HepG2 (cell line): Measurements from ENCODE around the gene EEF1E1. TPM values are rescaled to one million over a fixed set of nuclear protein-coding genes. Genes with fewer than 3 reads are reported as not detected.

ENCODE experiments used
- ELF3 ChIP-seq: IDR thresholded peaks from 2 replicates; pipeline ENCODE4 v1.6.1; 2016; ENCODE audit warnings: missing genetic modification reagents, missing compliant biosample characterization
- FOXK2 ChIP-seq: fragments of 450-650 bp; IDR thresholded peaks from 2 replicates; pipeline ENCODE4 v1.6.1; 2016
- GPBP1L1 ChIP-seq: sonication (generic); formaldehyde crosslinking; IDR thresholded peaks from 2 replicates; pipeline ENCODE4 v1.5.0; 2020; ENCODE audit warnings: mild to moderate bottlenecking, missing genetic modification reagents
- HNRNPUL1 ChIP-seq: fragments of 200-400 bp; formaldehyde crosslinking; IDR thresholded peaks from 2 replicates; pipeline ENCODE4 v1.6.1; 2017; ENCODE audit warnings: low read depth, mild to moderate bottlenecking, low read length, moderate library complexity
- MBNL3 ChIP-seq: fragments of 250-450 bp; sonication (Bioruptor Pico); conservative IDR thresholded peaks from 2 replicates; pipeline ENCODE4 v1.8.0; 2022; ENCODE audit warnings: mild to moderate bottlenecking, inconsistent platforms
- MEIS1 ChIP-seq: sonication (generic); formaldehyde crosslinking; IDR thresholded peaks from 2 replicates; pipeline ENCODE4 v1.9.0; 2021; ENCODE audit warnings: mild to moderate bottlenecking, missing genetic modification reagents, moderate library complexity, borderline replicate concordance
- PLRG1 ChIP-seq: fragments of 450-650 bp; conservative IDR thresholded peaks from 2 replicates; pipeline ENCODE4 v1.6.1; 2016
- RELA ChIP-seq: sonication (generic); formaldehyde crosslinking; IDR thresholded peaks from 2 replicates; pipeline ENCODE4 v1.4.0; 2020; ENCODE audit warnings: missing genetic modification reagents
- RFX3 ChIP-seq: IDR thresholded peaks from 2 replicates; pipeline ENCODE4 v1.6.1; 2016; ENCODE audit warnings: missing biosample characterization, missing genetic modification reagents
- SP4 ChIP-seq: sonication (generic); formaldehyde crosslinking; IDR thresholded peaks from 2 replicates; pipeline ENCODE4 v1.8.1; 2023; ENCODE audit warnings: mild to moderate bottlenecking, missing genetic modification reagents
- SYNCRIP ChIP-seq: fragments of 200-400 bp; formaldehyde crosslinking; IDR thresholded peaks from 2 replicates; pipeline ENCODE4 v1.6.1; 2018; ENCODE audit warnings: mild to moderate bottlenecking, low read depth, low read length; ENCODE audit not compliant: insufficient read depth
- ZBTB46 ChIP-seq: sonication (generic); formaldehyde crosslinking; IDR thresholded peaks from 2 replicates; pipeline ENCODE4 v1.4.0; 2020; ENCODE audit warnings: mild to moderate bottlenecking, missing genetic modification reagents, borderline replicate concordance
- ZKSCAN1 ChIP-seq: fragments of 150-350 bp; IDR thresholded peaks from 2 replicates; pipeline ENCODE4 v1.6.1; 2014; ENCODE audit warnings: low read length
- ZNF121 ChIP-seq: sonication (generic); formaldehyde crosslinking; IDR thresholded peaks from 2 replicates; pipeline ENCODE4 v1.5.0; 2020; ENCODE audit warnings: mild to moderate bottlenecking, missing genetic modification reagents
- ZNF326 ChIP-seq: sonication (generic); formaldehyde crosslinking; IDR thresholded peaks from 2 replicates; pipeline ENCODE4 v1.4.0; 2020; ENCODE audit warnings: missing genetic modification reagents, borderline replicate concordance
- ZNF367 ChIP-seq: sonication (generic); formaldehyde crosslinking; IDR thresholded peaks from 2 replicates; pipeline ENCODE4 v1.4.0; 2020; ENCODE audit warnings: missing genetic modification reagents, borderline replicate concordance
- ZNF430 ChIP-seq: sonication (generic); formaldehyde crosslinking; IDR thresholded peaks from 2 replicates; pipeline ENCODE4 v1.9.0; 2021; ENCODE audit warnings: mild to moderate bottlenecking, missing genetic modification reagents
- ZNF451 ChIP-seq: sonication (generic); formaldehyde crosslinking; IDR thresholded peaks from 2 replicates; pipeline ENCODE4 v1.5.0; 2020; ENCODE audit warnings: mild to moderate bottlenecking, missing genetic modification reagents
- ZNF597 ChIP-seq: sonication (generic); formaldehyde crosslinking; IDR thresholded peaks from 2 replicates; pipeline ENCODE4 v1.5.0; 2020; ENCODE audit warnings: missing genetic modification reagents
- polyA plus RNA-seq, 8 experiments: library from polyadenylated mRNA; depleted of rRNA in 3 of 8; stranded (reverse) in 7 of 8; unstranded in 1 of 8; fragments of >200 nt; fragmentation: Illumina TruSeq in 4 of 8; extraction: Trizol in 4 of 8; gene quantifications; 2 replicates each; pipeline versions ENCODE4 v1.2.1 to v1.2.3, GENCODE V29; 2011 to 2016; ENCODE audit warnings: low read depth in 4 of 8, missing spikeins in 1 of 8, mixed read lengths in 1 of 8; ENCODE audit not compliant: insufficient read depth in 1 of 8
- total RNA-seq, 5 experiments: library from RNA; depleted of rRNA; stranded (reverse); fragments of >200 nt; fragmentation: Illumina TruSeq; extraction: Trizol; gene quantifications; 2 replicates each; pipeline ENCODE4 v1.2.3, GENCODE V29; 2016; ENCODE audit warnings: low read depth in 1 of 5
- TF ChIP-seq, protein P1 (sequence below): sonication (generic); formaldehyde crosslinking; IDR thresholded peaks from 2 replicates; pipeline ENCODE4 v1.4.0; 2020; ENCODE audit warnings: mild to moderate bottlenecking, missing genetic modification reagents

Gene EEF1E1
- total and polyA plus RNA-seq, 2 of the 13 experiments (the other 11 are each of a cell fraction or from before 2014, with no cell fraction given): 128 to 188 TPM

- TF ChIP-seq GPBP1L1 (CRISPR knock-in tag) (no peak), ELF3 (peak; percentile 96), SYNCRIP (no peak), PLRG1 (no peak), SP4 (CRISPR knock-in tag) (peak; percentile 83; the same call in 1 of the 2 replicates), MBNL3 (no peak), HNRNPUL1 (0 out of 2 replicates have a peak, but pooled peaks have one; percentile 61), FOXK2 (0 out of 2 replicates have a peak, but pooled peaks have one; percentile 22), ZNF326 (CRISPR knock-in tag) (no peak), ZNF121 (peak; percentile 64; the same call in 1 of the 2 replicates), RFX3 (no peak), RELA (peak; percentile 93; the same call in 1 of the 2 replicates), ZBTB46 (CRISPR knock-in tag) (no peak), ZNF451 (CRISPR knock-in tag) (peak; percentile 61), ZNF367 (CRISPR knock-in tag) (peak; percentile 48; the same call in 1 of the 2 replicates), MEIS1 (peak; percentile 31; the same call in 1 of the 2 replicates), ZNF430 (CRISPR knock-in tag) (peak; percentile 75), ZNF597 (CRISPR knock-in tag) (no peak), ZKSCAN1 (no peak)
- TF ChIP-seq, protein P1, sequence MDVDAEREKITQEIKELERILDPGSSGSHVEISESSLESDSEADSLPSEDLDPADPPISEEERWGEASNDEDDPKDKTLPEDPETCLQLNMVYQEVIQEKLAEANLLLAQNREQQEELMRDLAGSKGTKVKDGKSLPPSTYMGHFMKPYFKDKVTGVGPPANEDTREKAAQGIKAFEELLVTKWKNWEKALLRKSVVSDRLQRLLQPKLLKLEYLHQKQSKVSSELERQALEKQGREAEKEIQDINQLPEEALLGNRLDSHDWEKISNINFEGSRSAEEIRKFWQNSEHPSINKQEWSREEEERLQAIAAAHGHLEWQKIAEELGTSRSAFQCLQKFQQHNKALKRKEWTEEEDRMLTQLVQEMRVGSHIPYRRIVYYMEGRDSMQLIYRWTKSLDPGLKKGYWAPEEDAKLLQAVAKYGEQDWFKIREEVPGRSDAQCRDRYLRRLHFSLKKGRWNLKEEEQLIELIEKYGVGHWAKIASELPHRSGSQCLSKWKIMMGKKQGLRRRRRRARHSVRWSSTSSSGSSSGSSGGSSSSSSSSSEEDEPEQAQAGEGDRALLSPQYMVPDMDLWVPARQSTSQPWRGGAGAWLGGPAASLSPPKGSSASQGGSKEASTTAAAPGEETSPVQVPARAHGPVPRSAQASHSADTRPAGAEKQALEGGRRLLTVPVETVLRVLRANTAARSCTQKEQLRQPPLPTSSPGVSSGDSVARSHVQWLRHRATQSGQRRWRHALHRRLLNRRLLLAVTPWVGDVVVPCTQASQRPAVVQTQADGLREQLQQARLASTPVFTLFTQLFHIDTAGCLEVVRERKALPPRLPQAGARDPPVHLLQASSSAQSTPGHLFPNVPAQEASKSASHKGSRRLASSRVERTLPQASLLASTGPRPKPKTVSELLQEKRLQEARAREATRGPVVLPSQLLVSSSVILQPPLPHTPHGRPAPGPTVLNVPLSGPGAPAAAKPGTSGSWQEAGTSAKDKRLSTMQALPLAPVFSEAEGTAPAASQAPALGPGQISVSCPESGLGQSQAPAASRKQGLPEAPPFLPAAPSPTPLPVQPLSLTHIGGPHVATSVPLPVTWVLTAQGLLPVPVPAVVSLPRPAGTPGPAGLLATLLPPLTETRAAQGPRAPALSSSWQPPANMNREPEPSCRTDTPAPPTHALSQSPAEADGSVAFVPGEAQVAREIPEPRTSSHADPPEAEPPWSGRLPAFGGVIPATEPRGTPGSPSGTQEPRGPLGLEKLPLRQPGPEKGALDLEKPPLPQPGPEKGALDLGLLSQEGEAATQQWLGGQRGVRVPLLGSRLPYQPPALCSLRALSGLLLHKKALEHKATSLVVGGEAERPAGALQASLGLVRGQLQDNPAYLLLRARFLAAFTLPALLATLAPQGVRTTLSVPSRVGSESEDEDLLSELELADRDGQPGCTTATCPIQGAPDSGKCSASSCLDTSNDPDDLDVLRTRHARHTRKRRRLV (CRISPR knock-in tag): peak; percentile 96
Measured at GRCh38 chr6:8063761-8064637, 38.3 kb downstream of the EEF1E1 start, which contains the start of gene BLOC1S5 (continued).
